Esophagus mucosa (tissue), 1 donor: Measurements from ENCODE around the gene GRIK2. TPM values are rescaled to one million over a fixed set of nuclear protein-coding genes. Genes with fewer than 3 reads are reported as not detected.
"Not testable (repeated sequence)": the region's sequence is repeated elsewhere in the genome, so short reads cannot be mapped to it uniquely, and the experiment has no call there.

Experiments used
- ATAC-seq: fragments of 200-7000 bp; cut with Tn5 transposase; one replicate; pipeline ENCODE4 v1.9.1; 2020
- total RNA-seq: library from RNA; stranded (reverse); gene quantifications from one replicate; pipeline ENCODE4 v1.2.4, GENCODE V29; 2023
- donor health status: DM: yes; HTN: yes; CAD: no.

GRIK2 gene
- total RNA-seq, 1 donor from 2014 or later = 0.44 TPM

DNA sequence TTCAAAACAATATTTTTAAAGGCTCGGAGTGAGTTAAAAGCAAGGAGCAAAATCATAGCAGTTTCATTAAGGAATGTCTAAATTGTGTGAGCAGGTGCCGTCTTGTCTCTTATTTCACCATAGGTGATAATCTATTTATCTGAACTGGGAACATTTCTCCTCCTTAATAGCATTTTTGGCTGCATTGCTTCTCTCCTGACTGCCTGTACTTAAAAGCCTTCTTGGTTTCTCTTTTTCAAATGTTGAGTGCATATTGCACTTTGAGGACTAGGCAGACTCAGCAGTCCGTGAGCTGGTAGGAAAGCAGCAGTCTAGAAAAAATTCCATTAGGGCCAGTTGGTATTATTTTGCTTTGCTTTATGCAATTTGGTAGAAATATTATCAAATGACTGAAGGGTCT is 645.9 kb downstream of the GRIK2 start:
- ATAC-seq = no peak

GRCh38 chr6:102051001-102051400 is 657.5 kb downstream of the GRIK2 start:
- no peak for ATAC-seq

DNA sequence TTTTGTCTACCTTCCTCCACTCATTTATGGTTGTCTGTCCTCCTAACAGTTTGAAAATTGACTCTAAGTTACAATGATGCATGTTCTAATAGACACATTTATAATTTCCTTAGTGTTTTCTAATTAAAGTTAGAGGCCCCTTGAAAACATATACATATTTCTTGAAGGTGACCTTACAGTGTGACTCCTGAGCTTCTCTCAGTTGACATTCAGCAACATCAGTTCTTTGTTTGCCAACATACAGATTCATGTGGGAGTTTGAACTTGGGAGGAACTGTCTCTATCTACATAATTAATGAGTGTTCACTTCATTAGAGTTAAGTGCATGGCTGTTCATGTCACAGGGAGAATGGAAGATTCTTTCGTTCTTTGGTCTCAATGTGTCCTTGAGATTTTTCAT is 658.2 kb downstream of the GRIK2 start:
- no peak for ATAC-seq

DNA sequence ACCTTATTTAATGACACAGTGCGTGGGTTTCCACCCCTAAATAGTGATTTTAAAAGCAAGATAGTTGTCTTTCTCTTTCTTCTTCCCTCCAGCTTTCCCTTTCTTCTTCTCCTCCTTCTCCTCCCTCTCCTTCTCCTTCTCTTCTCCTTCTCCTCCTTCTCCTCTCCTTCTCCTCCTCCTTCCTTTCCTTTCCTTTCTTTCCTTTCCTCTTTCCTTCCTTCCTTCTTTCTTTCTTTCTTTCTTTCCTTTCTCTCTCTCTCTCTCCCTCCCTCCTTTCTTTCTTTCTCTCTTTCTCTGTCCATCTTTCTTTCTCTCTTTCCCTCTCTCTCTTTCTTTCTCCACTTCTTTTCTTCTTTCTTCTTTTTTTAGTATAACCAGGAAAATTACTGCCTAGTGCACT is 670.6 kb downstream of the GRIK2 start:
- ATAC-seq = no peak

DNA sequence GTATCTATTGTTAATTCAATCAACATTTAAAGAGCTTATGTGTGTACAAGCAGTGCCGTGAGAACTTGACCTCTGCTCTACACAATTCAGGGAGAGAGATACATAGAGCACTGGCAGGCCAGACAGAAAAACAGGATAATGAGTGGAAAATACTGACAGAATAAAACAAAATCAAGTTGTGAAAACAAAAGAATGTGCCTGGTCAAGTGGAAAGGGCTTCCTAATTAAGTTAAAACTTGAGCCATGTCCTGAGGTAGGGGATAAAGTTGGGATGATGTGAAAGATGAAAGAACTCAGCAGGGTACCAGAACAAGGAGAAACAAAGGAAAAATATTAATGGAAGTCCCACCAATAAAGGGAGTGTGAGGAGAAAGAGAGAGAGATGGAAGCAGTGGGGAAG is 672.8 kb downstream of the GRIK2 start:
- no peak for ATAC-seq

GRCh38 chr6:102068349-102068929 is 674.9 kb downstream of the GRIK2 start:
- ATAC-seq = no peak

DNA sequence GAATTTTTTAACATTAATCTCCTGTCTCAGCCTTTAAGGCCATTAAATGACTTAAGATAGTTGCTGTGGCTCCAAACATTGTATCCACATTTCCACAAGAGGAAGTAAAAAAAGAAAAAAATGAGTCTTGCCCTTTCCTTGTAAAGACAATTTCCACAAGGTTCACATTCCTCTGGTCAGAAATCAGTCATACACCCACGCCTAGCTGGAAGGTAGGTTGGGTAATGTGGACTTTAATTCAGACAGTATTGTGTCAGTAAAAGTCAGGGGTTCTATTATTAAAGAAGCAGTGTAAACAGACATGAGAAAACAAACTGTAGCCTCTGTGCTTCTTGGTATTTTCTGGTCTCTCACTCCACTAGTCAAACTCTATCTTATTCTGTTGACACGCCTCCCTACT is 682.0 kb downstream of the GRIK2 start:
- no peak for ATAC-seq

GRCh38 chr6:102085257-102085656 is 691.7 kb downstream of the GRIK2 start:
- ATAC-seq = no peak

GRCh38 chr6:102088160-102088559 is 694.7 kb downstream of the GRIK2 start:
- not testable (repeated sequence) for ATAC-seq

- ATAC-seq = no peak
These were observed 720.9 kb downstream of the GRIK2 start for GRCh38 chr6:102114402-102114801.

- ATAC-seq = no peak
These were observed 722.4 kb downstream of the GRIK2 start for GRCh38 chr6:102115911-102116310.

- no peak for ATAC-seq
These were observed 724.5 kb downstream of the GRIK2 start for GRCh38 chr6:102118034-102118433.
